HTR-8/SVneo (cell line): ENCODE results near the gene FARP1.

Source experiments
- DNase-seq: peaks from one replicate; pipeline ENCODE4 v3.0.0; 2011; ENCODE audit warnings: low spot score, mixed read lengths; ENCODE audit not compliant: insufficient read length
- FAIRE-seq: peaks from 2 replicates; lab custom pipeline; 2011; peaks lifted over from hg19 to GRCh38; lab: Jason Lieb, UNC

FARP1 gene

DNA sequence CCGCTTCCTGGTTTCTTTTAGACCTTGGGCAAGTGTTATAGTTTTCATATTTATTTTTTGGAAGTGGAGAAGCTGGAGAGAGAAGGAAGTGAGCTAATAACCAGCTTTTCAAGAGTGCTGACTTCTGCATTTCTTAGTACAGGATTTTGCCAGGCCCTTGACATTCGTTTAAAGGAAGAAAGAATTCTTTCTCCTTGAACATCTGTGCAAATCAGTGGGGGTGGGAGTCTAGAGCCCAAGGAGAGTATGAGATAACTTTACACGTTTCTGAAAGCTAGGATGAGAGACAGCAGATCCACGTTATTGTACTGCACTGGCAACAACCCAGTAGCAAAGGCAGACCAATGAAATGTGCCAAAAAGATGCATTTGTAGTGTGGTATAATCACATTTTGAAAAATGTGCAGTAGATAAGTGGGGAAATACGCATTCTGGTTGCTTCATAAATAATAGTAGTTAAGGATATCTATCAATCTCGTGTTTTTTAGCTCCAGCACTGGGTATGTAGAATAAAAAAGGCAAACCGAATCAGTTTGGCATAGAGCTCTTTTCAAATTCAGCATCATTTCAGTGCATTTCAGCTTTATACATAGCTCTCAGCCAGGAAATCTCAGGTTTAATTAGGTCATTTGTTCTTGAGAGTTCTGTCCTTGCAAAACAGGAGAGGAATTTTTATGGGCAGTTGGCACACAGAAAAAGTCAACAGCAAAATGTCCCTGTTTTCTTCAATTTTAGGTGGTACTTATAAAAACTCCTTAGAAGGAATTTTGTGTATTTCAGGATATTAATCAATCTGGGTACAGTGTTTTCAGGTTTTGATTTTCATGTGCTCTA lies 29.9 kb downstream of the FARP1 start:
- FAIRE-seq (no peak), DNase-seq (no peak)

DNA sequence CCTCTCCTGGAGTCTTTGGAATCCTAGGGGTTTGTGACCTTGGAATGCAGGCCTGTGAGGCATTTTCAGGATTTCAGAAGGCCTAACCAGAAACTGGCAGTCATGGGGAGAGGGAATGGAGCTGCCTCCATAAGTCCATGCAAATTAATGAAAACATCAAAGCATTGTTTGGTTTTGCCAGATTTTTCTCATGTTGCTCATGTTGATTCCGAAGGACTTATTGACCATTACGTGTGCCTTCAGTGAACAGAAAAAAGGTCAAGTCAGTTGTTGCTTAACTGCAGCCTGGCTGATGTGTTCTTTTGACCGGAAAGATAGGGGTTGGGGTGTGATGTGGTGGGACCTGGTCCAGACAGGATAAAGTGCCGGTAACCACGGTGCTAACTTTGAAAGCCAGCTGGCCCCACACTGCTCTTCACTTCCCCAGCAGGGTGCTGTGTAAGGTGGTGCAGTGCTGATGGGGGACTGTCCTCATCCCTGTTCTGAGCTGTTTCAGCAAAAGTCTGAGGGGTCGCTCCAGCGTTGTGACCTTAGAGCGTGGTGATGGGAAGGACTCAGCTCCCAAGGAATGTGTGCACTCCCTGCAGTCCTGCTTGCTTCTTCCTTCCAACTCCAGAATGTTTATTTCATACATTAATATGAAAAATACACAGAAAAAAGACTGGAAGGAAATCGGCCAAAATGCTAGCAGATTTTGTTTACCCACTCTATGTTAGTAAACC lies 30.7 kb downstream of the FARP1 start:
- FAIRE-seq: peak; percentile 80
- peak; percentile 22 for DNase-seq

DNA sequence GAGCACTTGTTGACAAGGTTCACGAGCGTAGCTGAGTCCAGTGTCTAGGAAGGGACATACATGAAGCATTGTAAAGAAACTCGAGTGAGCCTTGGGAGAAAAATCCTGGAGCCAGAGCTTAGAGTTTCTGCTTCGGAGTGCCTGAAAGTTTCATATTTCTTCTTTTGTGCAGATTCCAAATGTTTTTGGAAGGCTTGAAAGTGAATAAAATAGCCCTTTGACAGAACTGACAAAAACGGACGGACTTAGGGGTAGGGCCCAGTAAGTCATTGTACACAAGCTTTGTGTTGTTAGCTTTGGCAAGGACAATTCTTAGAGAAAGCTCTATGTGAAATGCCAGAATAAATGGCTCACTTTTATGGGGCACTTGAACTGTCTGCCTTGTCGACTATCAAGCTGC lies 31.4 kb downstream of the FARP1 start:
- DNase-seq (no peak), FAIRE-seq (no peak)

DNA sequence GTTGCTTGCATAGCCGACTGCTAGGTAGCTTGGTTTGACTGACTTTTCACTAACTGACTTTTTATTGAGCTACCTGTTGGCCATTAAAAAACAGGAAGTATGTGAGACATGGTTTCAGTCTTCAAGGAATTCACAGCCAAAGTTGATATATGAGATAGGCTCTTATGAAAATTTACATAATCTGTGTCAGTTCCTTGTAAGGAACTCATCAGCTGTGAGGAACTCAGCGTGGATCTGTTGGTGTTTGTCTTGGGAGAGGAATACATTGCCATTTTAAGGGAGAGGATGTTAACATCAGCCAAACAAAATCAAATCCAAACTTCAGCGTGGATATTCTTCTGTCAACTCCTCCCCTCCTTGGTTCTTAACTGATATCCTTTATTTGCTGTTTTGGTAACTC lies 32.1 kb downstream of the FARP1 start:
- no peak for FAIRE-seq
- DNase-seq: no peak

DNA sequence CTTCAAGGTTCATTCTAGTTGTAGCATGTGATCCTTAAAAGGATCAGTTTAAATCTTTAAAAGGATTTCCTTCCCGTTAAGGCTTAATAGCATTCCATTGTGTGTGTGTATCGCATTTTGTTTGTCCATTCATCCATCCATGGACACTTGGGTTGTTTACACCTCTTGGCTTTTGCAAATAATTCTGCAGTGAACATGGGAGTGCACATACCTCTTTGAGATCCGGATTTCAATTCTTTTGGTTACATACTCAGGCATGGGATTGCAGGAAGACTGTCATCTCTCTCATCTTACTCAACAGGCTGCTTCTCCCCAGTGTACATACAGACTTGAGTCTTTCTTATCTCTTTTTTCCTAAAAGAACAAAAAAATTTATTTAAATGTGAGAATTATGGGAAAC lies 32.9 kb downstream of the FARP1 start:
- FAIRE-seq (no peak), DNase-seq (no peak)

DNA sequence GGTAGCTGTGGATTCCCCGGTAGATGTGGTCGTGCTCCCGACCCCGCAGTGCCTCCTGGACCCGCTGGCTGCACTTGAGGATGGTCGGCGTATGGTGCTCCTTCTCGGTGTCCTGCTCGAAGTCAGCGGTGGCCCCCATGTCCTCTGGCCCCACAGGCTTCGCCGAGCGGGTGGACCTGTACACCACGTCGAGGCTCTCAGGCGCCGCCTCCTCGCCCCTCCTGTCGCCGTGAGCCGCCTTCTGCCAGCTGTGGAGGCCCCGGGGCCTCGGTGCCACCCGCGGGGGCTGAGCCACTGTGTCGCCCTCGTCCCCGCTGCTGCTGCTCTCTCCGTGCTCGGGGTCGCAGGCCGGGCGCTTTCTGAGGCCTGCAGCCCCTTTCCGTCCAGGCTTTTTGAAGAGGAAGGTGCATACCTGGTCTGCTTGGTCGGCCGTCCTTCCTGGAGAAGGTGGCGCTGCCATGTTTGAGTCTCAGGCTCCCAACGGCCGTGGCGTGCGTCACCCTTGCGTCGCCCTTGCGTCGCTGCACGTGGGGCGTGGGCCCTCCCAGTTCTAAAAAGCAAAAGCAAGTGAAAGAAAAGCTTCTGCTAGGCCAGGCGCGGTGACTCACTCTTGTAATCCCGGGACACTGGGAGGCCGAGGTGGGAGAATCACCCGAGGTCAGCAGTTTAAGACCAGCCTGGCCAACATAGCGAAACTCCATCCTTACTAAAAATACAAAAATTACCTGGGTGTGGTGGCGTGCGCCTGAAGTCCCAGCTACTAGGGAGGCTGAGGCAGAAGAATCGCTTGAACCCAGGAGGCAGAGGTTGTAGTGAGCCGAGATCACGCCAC lies 34.1 kb downstream of the FARP1 start, which contains the start of gene RNF113B:
Gene RNF113B (minus strand): TSS at position 493 of the 832 bp plus-strand sequence. CDS start 33 bp downstream, at position 460.
- FAIRE-seq (no peak), DNase-seq (no peak)

DNA sequence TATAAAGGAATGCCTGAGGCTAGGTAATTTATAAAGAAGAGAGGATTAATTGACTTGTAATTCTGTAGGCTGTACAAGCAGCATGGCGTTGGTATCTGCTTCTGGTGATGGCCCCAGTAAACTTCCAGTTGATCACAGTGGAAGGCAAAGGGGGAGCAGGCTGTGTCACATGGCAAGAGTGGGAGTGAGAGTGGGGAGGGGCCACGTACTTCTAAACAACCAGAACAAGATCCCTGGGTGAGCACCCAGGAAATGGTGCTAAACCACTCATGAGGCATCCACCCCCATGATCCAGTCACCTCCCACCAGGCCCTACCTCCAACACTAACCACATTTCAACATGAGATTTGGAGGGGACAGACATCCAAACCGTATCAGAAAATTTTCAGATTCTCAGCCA lies 37.2 kb downstream of the FARP1 start:
- no peak for FAIRE-seq
- no peak for DNase-seq

DNA sequence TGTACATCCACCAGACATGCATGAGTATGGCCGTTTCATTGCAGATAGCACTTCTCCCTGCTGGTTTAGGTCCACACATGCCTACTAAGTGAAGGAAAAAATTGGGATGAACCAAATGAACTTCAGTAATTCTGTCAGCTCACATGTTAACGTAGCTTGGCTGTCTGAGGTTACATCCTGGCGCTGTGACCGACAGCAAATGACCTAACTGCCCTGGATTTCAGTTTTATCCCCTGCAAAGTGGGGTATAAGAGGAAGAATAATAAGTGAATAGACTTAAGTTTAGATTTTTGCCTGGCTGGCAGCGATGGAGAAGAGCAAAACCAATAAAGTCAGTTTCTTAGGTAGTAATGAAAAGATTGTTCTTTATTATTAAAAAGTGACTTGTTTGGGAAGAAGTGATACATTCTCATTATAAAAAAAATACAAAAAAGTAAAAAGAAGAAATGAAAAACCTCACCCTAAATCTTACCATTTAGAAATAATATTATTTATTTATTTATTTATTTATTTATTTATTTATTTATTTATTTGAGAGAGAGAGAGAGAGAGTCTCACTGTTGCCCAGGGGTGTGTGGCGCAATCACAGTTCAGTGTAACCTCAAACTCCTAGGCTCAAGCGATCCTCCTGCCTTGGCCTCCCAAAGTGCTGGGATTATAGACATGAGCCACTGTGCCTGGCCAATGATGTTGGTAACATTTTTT lies 38.4 kb downstream of the FARP1 start:
- FAIRE-seq: no peak
- DNase-seq: no peak

DNA sequence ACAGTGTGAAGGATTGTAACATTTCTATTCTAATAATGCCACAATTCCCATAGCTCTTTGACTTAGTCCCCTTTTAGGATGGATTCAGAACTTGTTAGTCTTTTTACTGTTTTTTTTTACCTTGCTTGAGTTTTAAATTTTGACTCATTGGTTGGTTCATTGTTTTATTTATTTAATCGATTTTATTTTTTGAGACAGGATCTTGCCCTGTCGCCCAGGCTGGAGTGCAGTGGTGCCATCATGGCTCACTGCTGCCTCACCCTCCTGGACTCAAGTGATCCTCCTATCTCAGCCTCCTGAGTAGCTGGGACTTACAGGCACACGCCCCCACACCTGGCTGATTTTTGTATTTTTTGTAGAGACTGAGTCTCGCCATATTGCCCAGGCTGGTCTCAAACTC lies 39.3 kb downstream of the FARP1 start:
- DNase-seq (no peak), FAIRE-seq (no peak)

DNA sequence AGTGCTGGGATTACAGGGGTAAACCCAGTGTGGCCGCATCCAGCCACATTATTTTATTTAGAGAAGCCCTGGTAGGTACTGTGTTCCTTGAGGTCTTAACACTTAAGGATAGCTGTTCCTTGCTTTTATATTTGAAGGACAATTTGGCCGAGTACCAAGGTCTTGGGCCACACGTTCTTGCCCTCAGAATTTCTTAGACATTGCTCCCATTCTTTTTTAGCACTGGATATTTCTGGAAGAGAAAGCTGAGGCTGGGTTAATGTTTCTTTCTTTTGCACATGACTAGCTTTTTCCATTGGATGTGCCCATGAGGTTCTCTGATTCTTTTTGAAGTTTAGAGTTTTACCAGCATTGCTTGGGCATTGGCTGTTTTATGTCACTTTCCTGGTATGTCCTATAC lies 39.7 kb downstream of the FARP1 start:
- DNase-seq (no peak), FAIRE-seq (no peak)

DNA sequence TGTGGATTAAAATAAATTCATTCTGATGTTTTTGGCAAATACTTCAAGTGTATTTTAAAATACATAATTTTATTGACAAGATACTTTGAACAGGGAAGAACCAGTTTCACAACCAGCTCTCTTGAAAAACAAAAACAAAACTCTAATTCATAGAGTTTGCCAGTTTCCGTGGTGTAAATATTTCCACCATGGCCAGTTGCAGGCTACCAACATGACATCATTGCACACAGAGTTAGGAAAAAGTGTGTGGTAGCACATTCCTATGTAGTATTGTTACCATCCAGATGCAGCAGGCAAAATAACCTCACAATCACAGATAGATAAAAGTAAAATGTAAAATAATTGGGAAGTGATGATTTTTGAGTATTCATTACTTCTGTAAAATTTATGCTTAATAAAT lies 41.9 kb downstream of the FARP1 start:
- DNase-seq (no peak), FAIRE-seq (no peak)

DNA sequence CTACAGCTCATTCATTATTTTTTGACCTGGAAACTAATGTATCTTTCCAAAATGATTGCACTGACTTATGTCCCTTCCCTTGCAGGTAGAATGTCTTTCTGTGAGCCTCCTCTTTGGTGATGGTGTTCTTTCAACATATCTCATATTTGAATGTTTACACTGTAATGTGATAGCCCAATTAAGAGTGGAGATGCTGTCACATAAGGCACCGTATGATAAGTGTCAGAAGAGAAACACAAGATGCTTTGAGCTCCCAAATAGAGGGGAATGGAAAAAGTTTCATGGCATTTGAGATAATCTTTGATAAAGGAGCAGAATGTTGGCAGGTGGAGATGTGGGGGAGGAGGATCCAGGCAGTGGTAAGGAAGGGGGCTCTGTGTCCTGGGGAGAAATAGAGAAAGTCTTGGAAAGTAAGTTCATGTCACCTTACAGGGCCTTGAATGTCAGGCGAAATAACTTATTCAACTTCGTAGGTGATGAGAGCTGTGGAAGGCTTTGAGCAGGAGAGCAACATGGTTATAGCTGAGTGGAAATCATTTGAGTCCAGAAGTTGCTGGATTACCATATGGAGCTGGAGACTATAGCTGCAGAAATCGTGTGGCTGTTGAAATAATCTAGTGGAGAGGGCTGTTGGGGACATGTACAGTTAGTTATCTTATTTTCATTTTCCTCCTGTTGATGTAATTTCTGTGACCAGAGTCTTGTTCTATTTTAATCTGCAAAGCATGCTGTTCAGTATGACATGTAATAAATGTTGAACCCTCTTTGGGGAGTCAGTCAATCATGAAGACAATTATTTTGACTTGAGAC lies 44.5 kb downstream of the FARP1 start:
- FAIRE-seq (no peak), DNase-seq (no peak)

DNA sequence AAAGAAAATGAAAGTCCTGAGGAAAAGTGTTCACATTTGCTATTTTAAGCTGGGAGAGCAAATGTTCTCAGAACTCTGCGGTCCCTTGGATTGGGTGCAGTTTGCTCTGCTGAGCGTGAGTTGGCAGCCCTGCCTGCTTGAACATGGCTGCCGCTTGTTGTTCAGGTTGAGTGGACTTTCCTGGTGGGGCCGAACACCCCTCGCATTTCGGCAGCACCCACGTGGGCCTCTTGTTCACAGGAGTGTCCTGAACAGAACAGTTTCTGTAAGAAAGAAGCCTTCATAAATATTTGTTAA lies 45.0 kb downstream of the FARP1 start:
- FAIRE-seq: no peak
- no peak for DNase-seq

DNA sequence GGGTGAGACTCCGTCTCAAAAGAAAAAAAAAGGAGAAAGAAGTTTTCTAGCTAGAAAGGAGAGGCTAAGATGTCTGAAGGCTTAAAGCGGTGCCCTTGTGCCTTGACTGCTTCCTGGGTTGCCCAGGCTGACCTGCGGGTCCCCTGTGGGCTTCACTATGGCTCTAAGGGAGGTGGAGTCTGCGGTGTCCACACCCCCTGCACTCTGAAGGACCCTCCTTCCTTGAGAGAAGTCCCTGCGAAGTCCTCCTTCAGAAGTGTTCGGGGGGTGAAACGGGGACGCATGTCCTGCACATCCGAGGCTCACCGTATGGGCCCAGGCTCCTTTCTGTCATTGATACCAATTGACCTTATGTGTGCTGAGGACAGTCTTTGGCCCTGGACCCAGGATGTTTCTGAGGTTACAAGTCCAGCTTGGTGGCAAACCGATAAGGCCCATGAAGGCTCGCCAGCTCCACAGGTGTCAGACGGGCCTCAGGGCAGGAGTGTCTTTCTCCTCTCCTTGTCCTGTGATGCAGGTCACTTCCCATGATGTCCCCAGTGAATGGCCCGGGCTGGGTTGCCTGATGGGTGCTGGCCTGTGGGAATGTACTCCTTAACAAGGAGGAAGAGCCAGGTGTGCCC lies 45.8 kb downstream of the FARP1 start:
- FAIRE-seq (no peak), DNase-seq (no peak)

DNA sequence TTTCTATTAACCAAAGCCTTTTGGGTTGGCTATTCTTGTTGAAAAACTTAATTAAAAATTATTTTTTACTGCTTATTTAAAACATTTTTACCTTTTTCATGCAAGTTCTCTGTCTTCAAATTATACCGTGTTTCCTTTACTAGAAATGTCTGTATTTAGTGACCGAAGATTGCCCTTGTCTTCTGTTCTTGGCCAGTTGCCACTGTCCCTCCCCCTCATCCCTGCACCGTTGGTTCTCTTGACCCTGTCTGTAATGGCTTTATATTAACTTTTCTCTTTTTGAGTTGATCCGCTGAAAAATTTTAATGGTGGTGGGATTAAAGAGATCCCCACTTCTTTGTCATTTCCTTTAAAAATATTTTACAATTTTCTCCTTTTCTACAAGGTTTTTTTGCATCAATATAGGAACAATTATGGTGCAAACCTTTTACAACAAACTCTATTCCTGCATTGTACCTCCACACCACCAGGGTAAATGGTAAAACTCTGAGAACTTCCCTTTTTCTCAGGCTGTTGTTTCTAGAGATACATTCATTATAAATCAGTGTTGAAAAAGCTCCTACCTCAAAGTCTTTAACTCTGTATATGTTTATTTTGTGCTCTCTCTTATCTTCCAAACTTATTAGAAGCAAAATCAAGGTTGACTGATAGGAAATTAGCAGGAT lies 47.1 kb downstream of the FARP1 start:
- no peak for FAIRE-seq

DNA sequence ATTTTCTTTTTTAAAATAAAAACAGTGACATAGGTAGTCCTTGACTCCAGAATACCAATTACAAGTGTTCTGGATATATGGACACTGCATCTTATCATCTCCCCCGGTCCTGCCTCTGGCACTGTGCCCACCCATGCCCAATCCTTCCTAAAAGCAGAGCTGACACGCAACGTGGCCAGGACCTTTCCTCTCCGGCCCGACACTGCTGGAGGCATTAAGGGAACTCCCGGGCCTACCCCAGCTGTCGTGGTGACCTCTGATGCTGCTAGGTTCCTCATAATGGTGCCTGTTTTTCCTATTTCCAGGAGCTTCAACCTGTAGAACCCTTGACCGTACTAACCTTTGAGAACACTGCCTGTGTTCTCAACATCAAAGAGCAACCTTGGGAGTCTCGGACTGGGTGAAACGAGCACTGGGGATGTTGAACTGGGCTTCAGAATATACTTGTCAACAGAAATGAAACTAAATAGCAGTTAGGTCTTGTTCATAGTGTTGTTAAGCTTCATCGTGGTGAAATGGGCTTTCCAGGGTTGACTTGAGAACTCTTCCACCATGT lies 48.1 kb downstream of the FARP1 start:
- FAIRE-seq (no peak), DNase-seq (no peak)

More for the DNA sequence above, 47.1 kb downstream of the FARP1 start:
- no peak for DNase-seq

DNA sequence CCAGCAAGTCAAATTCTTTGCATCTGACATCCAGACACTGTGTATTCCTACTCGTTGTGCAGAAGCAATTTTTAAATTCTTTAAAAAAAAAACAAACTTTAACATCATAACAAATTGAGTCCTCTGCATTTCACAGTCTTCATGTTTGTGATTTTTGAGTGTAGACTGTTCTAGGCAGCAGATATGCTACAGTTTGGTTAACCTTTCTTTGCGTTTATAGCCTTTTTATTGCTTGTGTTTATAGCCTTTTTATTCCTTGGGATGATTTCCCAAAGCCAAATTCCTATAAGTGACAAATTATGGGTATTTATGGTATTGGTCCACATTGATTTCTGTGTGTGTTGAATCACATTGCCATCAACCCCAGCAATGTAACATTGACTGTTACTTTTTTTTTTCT lies 49.1 kb downstream of the FARP1 start:
- FAIRE-seq: no peak
- no peak for DNase-seq

DNA sequence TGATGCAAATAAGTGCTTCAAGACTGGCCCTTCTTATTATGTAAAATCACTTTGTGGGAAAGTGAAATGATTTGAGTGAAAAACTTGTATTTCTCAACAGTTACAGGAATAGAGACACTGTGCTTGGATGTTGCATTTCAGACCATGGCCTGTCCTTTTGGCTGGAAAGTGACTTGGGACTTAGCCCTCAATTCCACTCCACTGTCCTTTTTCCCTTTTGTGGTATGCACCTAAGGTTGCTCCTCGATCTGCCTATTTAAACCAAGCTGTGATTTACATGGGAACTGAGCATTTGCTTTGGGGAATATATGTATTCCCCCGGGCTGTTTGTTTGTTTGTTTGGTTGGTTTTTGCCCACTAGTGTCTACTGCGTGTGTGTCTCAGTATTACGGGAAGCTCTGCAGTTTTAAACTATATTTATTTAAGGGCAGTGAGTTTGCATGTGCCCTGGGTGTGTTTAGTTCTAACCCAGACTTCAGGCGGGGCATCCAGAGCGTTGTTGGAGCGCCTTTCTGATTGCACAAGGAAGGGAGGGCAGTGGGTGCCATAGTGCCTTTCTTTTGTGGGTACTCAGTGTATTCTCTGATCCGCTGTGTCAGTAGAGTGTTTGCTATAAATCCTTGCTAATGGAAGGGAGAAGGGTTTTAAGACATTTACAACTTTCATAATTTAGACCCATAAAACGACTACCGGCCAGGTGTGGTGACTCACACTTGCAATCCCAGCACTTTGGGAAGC lies 52.3 kb downstream of the FARP1 start:
- FAIRE-seq (no peak), DNase-seq (no peak)
